ENCODE measurements around the gene PGM2.

DNA sequence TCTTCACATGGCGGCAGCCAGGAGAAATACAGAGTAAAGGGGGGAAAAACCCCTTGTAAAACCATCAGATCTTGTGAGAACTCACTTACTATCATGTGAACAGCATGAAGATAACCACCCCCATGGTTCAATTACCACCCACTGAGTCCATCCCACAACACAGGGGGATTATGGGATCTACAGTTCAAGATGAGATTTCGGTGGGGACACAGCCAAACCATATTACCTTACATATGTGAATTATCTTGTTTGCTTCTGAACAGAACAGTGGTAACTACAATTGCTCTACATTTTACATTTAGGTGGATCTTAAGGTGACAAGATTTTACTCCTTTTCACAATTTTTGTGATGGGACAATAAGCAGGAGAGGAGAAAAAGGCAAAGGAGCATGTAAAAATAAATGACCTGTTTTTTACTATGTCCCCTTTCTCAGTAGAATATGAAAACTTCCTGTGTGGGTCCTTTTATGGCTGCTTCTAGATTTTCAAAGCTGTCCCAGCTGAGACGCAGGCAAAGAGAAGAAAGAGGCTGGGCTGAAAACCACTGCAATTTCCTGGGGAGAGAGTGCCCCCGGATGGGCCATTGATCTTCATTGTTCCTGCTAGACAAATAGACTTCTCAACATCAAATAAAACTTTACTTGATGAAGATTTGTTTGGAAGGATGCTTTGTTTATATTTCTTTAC, 45.9 kb upstream of the PGM2 start:
- TF ChIP-seq CTCF (conservative IDR thresholded peaks at IDR 0.05 in 1 of 2, IDR thresholded peaks at IDR 0.05 in 1 of 2; ENCODE audit: extremely low read depth in 1 of 2, insufficient read depth in 1 of 2, low read depth in 1 of 2, low read length in 2 of 2), result peak in 1 of 2 donors; percentile 27
- no peak for TF ChIP-seq EZH2 (IDR thresholded peaks at IDR 0.05; ENCODE audit: borderline replicate concordance, low read length)
